ENCODE measurements around the gene ALPK3. TPM values are rescaled to one million over a fixed set of nuclear protein-coding genes. Genes with fewer than 3 reads are reported as not detected.

The ALPK3 gene
- total RNA-seq, 1 donor from 2014 or later, result 2.5 TPM

DNA sequence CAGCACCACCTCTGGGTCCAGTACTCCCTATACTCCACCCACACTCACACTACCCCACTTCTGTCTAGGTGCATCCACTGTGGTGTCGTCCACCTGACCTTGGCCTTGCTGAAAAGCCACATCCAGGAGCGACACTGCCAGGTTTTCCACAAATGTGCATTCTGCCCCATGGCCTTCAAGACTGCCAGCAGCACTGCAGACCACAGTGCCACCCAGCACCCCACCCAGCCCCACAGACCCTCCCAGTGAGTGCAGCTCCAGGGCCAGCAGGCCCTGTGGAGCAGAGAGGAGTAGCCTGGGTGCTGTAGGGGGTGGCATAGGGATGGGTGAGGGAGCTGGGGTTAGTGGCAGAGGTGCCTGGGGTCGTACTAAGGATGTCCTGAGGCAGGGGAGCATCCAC is 19.4 kb upstream of the ALPK3 start:
- DNase-seq (ENCODE audit: extremely low spot score in 2 of 2), result no peak
- no peaks in the 10 kb centered on the region for H3K27me3 ChIP-seq
- H3K4me3 ChIP-seq, result no peak overlapping the region
- no peak overlapping the region for H3K27ac ChIP-seq
- intact Hi-C loops (cut with DNase I), result no loop called here
- no peak for TF ChIP-seq POLR2AphosphoS5 (IDR thresholded peaks at IDR 0.05; ENCODE audit: insufficient read depth in 1 of 2, low read depth in 1 of 2)
- TF ChIP-seq POLR2A (IDR thresholded peaks at IDR 0.05), result no peak
- no peak for TF ChIP-seq CTCF (IDR thresholded peaks at IDR 0.05)
- no peaks in the 10 kb centered on the region for H3K4me1 ChIP-seq
- H3K36me3 ChIP-seq, result peaks cover 5 to 57% of the 10 kb centered on the region in 2 donors
- no peaks in the 10 kb centered on the region for H3K9me3 ChIP-seq

DNA sequence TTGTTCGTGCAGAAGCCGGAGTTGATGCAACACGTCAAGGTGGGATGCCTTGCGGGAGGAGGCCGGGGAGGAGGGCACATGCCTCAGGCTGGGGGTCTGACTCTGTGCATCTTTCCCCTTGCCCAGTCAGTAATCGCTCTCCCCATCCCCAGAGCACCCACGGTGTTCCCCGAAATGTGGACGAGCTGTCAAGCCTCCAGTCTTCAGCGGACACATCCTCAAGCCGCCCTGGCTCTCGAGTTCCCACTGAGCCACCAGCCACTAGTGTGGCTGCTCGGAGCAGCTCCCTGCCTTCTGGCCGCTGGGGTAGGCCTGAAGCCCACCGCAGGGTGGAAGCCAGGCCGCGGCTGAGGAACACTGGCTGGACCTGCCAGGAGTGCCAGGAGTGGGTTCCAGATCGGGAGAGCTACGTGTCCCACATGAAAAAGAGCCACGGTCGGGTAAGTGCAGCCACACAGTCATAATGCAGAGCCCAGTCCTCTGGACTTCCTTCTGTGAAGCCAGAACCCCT is 18.7 kb upstream of the ALPK3 start:
- DNase-seq (ENCODE audit: extremely low spot score in 2 of 2), result no peak
- Histone ChIP-seq H3K9me3 (no peaks in the 10 kb centered on the region), H3K27me3 (no peaks in the 10 kb centered on the region), H3K27ac (no peak overlapping the region), H3K4me3 (no peak overlapping the region), H3K4me1 (no peaks in the 10 kb centered on the region), H3K36me3 (peaks cover 5 to 60% of the 10 kb centered on the region in 2 donors)
- no peak for TF ChIP-seq POLR2A (IDR thresholded peaks at IDR 0.05)
- TF ChIP-seq POLR2AphosphoS5 (IDR thresholded peaks at IDR 0.05; ENCODE audit: insufficient read depth in 1 of 2, low read depth in 1 of 2), result no peak
- TF ChIP-seq CTCF (IDR thresholded peaks at IDR 0.05), result no peak
- intact Hi-C loops (cut with DNase I), result no loop called here

- peaks cover 5 to 51% of the 10 kb centered on the region in 2 donors for H3K36me3 ChIP-seq
- TF ChIP-seq CTCF (IDR thresholded peaks at IDR 0.05), result no peak
- TF ChIP-seq POLR2AphosphoS5 (IDR thresholded peaks at IDR 0.05; ENCODE audit: insufficient read depth in 1 of 2, low read depth in 1 of 2), result no peak
- no peak for TF ChIP-seq POLR2A (IDR thresholded peaks at IDR 0.05)
- DNase-seq (ENCODE audit: extremely low spot score in 2 of 2), result no peak
These were observed 17.5 kb upstream of the ALPK3 start for GRCh38 chr15:84799511-84800187.

DNA sequence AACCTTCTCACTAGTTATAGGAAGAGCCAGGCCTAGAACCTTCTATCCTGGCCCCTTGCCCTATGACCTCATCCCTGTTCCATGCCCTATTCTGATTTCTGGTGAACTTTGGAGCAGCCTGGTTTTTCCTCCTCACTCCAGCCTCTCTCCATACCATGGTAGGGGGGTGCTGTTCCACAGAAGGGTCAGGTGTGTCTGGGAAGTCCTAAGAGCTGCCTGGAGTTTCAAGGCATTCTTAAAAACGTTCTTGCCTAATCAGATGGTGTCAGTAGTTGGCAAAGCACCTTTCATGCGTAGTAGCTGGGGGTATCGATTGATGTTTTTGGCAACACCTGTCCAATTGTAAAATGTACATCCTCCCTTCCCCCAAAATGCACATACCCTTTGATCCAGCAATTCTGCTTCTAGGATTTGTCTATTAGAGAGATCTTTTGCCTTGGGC is 16.8 kb upstream of the ALPK3 start:
- no peak for DNase-seq (ENCODE audit: extremely low spot score in 2 of 2)
- peaks cover 5 to 51% of the 10 kb centered on the region in 2 donors for H3K36me3 ChIP-seq
- TF ChIP-seq CTCF (IDR thresholded peaks at IDR 0.05) (no peak), POLR2AphosphoS5 (IDR thresholded peaks at IDR 0.05; ENCODE audit: insufficient read depth in 1 of 2, low read depth in 1 of 2) (no peak), POLR2A (IDR thresholded peaks at IDR 0.05) (no peak)
- H3K9me3 ChIP-seq, result no peaks in the 10 kb centered on the region
- H3K4me3 ChIP-seq, result no peak overlapping the region
- H3K27ac ChIP-seq, result no peak overlapping the region
- H3K4me1 ChIP-seq, result no peaks in the 10 kb centered on the region
- intact Hi-C loops (cut with DNase I), result no loop called here
- no peaks in the 10 kb centered on the region for H3K27me3 ChIP-seq

More at GRCh38 chr15:84799511-84800187, 17.5 kb upstream of the ALPK3 start:
- Histone ChIP-seq H3K27me3 (no peaks in the 10 kb centered on the region), H3K4me3 (no peak overlapping the region), H3K4me1 (no peaks in the 10 kb centered on the region), H3K9me3 (no peaks in the 10 kb centered on the region), H3K27ac (no peak overlapping the region)
- intact Hi-C loops (cut with DNase I), result no loop called here
